Brain microvascular endothelial cell (primary cell): ENCODE measurements around the gene RNF123.

Source experiments
- DNase-seq: peaks from one replicate; pipeline ENCODE4 v3.0.0-alpha.2; 2020
- H3K27ac ChIP-seq: fragments of 250-450 bp; sonication (Bioruptor Pico); 2 replicates; pipeline ENCODE4 v1.5.1; 2020; ENCODE audit warnings: mild to moderate bottlenecking, moderate library complexity
- H3K27me3 ChIP-seq: fragments of 250-450 bp; sonication (Bioruptor Pico); replicated peaks from 2 replicates; pipeline ENCODE4 v1.5.1; 2020; ENCODE audit warnings: mild to moderate bottlenecking
- H3K36me3 ChIP-seq: fragments of 250-450 bp; sonication (Bioruptor Pico); replicated peaks from 2 replicates; pipeline ENCODE4 v1.5.1; 2020; ENCODE audit warnings: mild to moderate bottlenecking
- H3K4me3 ChIP-seq: 2 replicates; pipeline ENCODE4 v1.5.1; 2011; ENCODE audit warnings: low read depth, mild to moderate bottlenecking, control low read depth, low read length, moderate library complexity
- CTCF ChIP-seq: IDR thresholded peaks from 2 replicates; pipeline ENCODE4 v1.5.1; 2011; ENCODE audit warnings: low read depth, mild to moderate bottlenecking, moderate library complexity, low read length, control low read depth, inconsistent platforms; ENCODE audit errors: missing control alignments
- in situ Hi-C: cut with HindIII; loops from 2 replicates; pipeline ENCODE4 v1.10.0; 2017; ENCODE audit warnings: low sequenced_read_pairs, low pct_ligation_motif_present

The RNF123 gene

GRCh38 chr3:49717959-49718857, 28.9 kb downstream of the RNF123 start:
- no peak overlapping the region for H3K4me3 ChIP-seq
- no peaks in the 10 kb centered on the region for H3K27me3 ChIP-seq
- in situ Hi-C loops, result no loop called here
- DNase-seq, result no peak
- no peak overlapping the region for H3K27ac ChIP-seq
- no peak for TF ChIP-seq CTCF
- peaks cover 22% of the 10 kb centered on the region for H3K36me3 ChIP-seq

GRCh38 chr3:49718858-49719213, 29.5 kb downstream of the RNF123 start:
- in situ Hi-C loops, result no loop called here
- H3K27me3 ChIP-seq, result no peaks in the 10 kb centered on the region
- no peak overlapping the region for H3K27ac ChIP-seq
- DNase-seq, result no peak
- peaks cover 22% of the 10 kb centered on the region for H3K36me3 ChIP-seq
- TF ChIP-seq CTCF, result no peak
- peak overlapping the region; percentile 53 for H3K4me3 ChIP-seq

GRCh38 chr3:49719214-49719884, 30.0 kb downstream of the RNF123 start, which contains the start of gene AMIGO3:
Gene AMIGO3 (minus strand): TSS chr3:49719684. CDS start chr3:49719465, 219 bp downstream.
- no peaks in the 10 kb centered on the region for H3K27me3 ChIP-seq
- TF ChIP-seq CTCF, result peak; percentile 64
- H3K4me3 ChIP-seq, result peak within 1 kb of the TSS; percentile 53
- DNase-seq, result peak; percentile 90
- H3K36me3 ChIP-seq, result peaks cover 22% of the 10 kb centered on the region
- no peak within 1 kb of the TSS for H3K27ac ChIP-seq
- in situ Hi-C loops, result no loop called here

- DNase-seq, result no peak
- no peaks in the 10 kb centered on the region for H3K27me3 ChIP-seq
- peaks cover 22% of the 10 kb centered on the region for H3K36me3 ChIP-seq
- no peak overlapping the region for H3K4me3 ChIP-seq
- in situ Hi-C loops, result no loop called here
- no peak for TF ChIP-seq CTCF
- no peak overlapping the region for H3K27ac ChIP-seq
Observed at GRCh38 chr3:49720855-49721595, 31.7 kb downstream of the RNF123 start.

GRCh38 chr3:49721596-49721895, 32.2 kb downstream of the RNF123 start:
- Histone ChIP-seq H3K27me3 (no peaks in the 10 kb centered on the region), H3K4me3 (no peak overlapping the region)

More at GRCh38 chr3:49721596-49721895, 32.2 kb downstream of the RNF123 start:
- no peak for TF ChIP-seq CTCF
- no peak for DNase-seq
- Histone ChIP-seq H3K36me3 (peaks cover 23% of the 10 kb centered on the region), H3K27ac (no peak overlapping the region)
- in situ Hi-C loops, result no loop called here
